ENCODE measurements around the gene TMEM125. TPM values are rescaled to one million over a fixed set of nuclear protein-coding genes. Genes with fewer than 3 reads are reported as not detected.

TMEM125 gene
- total RNA-seq, 2 donors from 2014 or later: 18.3 to 29.9 TPM

GRCh38 chr1:43258370-43258769 is 11.4 kb upstream of the TMEM125 start:
- intact Hi-C loops (cut with DNase I): no loop called here
- no peak overlapping the region for H3K4me3 ChIP-seq
- no peak for DNase-seq (ENCODE audit: low spot score)
- H3K9me3 ChIP-seq: no peaks in the 10 kb centered on the region
- no peak overlapping the region for H3K27ac ChIP-seq
- no peaks in the 10 kb centered on the region for H3K4me1 ChIP-seq (replicated peaks)
- no peaks in the 10 kb centered on the region for H3K36me3 ChIP-seq
- H3K27me3 ChIP-seq (replicated peaks; ENCODE audit: insufficient read depth): no peaks in the 10 kb centered on the region
- WGBS: 77% methylated on average over 3 of the region's 3 CpGs
- TF ChIP-seq, protein P1, sequence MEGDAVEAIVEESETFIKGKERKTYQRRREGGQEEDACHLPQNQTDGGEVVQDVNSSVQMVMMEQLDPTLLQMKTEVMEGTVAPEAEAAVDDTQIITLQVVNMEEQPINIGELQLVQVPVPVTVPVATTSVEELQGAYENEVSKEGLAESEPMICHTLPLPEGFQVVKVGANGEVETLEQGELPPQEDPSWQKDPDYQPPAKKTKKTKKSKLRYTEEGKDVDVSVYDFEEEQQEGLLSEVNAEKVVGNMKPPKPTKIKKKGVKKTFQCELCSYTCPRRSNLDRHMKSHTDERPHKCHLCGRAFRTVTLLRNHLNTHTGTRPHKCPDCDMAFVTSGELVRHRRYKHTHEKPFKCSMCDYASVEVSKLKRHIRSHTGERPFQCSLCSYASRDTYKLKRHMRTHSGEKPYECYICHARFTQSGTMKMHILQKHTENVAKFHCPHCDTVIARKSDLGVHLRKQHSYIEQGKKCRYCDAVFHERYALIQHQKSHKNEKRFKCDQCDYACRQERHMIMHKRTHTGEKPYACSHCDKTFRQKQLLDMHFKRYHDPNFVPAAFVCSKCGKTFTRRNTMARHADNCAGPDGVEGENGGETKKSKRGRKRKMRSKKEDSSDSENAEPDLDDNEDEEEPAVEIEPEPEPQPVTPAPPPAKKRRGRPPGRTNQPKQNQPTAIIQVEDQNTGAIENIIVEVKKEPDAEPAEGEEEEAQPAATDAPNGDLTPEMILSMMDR (IDR thresholded peaks at IDR 0.05): no peak
- no peak for TF ChIP-seq POLR2A (IDR thresholded peaks at IDR 0.05)
- TF ChIP-seq POLR2AphosphoS5 (IDR thresholded peaks at IDR 0.05): no peak

- no peaks in the 10 kb centered on the region for H3K27me3 ChIP-seq (replicated peaks; ENCODE audit: insufficient read depth)
- H3K4me1 ChIP-seq (replicated peaks): no peaks in the 10 kb centered on the region
- no peak overlapping the region for H3K4me3 ChIP-seq
- no peaks in the 10 kb centered on the region for H3K9me3 ChIP-seq
- intact Hi-C loops (cut with DNase I): no loop called here
- no peak for DNase-seq (ENCODE audit: low spot score)
- 54% methylated on average over 4 of the region's 4 CpGs for WGBS
- no peaks in the 10 kb centered on the region for H3K36me3 ChIP-seq
- peak overlapping the region in 1 of 2 donors; percentile 14 for H3K27ac ChIP-seq
- TF ChIP-seq POLR2AphosphoS5 (IDR thresholded peaks at IDR 0.05): no peak
Observed at GRCh38 chr1:43265431-43265830, 4.4 kb upstream of the TMEM125 start.

DNA sequence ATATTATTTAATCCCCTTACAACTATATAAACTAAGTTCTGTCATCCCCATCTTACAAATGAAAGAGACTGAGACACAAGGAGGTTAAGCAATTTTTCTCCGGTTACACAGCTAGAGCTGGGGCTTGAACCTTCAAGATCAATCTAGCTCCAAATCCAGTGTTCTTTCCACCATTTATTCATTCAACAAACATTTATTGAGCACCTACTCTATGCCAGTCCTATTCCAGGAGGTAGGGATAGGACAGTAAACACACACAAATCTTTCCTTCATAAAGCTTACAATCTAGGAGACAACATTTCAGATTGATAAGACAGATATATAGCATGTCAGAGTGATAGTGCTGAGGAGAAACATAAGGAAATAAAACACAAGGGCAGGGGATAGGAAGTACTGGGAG is 2.9 kb upstream of the TMEM125 start:
- no peak overlapping the region for H3K27ac ChIP-seq
- H3K4me3 ChIP-seq: no peak overlapping the region
- intact Hi-C loops (cut with DNase I): no loop called here
- no peaks in the 10 kb centered on the region for H3K27me3 ChIP-seq (replicated peaks; ENCODE audit: insufficient read depth)
- 97% methylated on average over 1 of the region's 1 CpG for WGBS
- TF ChIP-seq, protein P1 (IDR thresholded peaks at IDR 0.05): no peak
- TF ChIP-seq POLR2A (IDR thresholded peaks at IDR 0.05) (no peak), POLR2AphosphoS5 (IDR thresholded peaks at IDR 0.05) (no peak)
- no peak for DNase-seq (ENCODE audit: low spot score)
- H3K9me3 ChIP-seq: no peaks in the 10 kb centered on the region
- H3K4me1 ChIP-seq (replicated peaks): no peaks in the 10 kb centered on the region
- H3K36me3 ChIP-seq: no peaks in the 10 kb centered on the region

DNA sequence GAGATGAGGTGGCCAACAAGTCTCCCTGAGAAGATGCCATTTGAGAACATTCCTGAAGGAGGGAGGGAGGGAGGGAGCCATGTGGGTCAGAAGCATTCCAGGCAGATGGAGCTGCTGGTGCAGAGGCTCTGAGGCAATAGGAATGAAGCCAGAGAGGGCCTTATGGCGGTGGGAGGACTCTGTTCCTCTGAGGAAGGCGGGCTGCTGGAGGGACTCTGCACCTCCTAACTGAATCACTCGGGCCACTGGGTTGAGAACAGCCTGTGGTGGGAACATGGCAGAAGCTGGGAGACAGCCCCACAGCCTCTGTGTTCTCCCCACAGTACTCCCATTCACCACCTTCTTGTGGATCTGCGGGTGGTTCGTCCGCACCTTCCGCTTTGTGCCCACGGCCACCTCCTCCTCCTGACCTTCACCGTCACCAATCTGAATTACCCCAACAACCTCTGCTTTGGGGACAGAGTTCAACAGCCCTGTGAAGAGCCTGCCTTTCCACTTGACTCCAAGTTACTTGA is 2.4 kb upstream of the TMEM125 start:
- TF ChIP-seq POLR2A (IDR thresholded peaks at IDR 0.05) (no peak), POLR2AphosphoS5 (IDR thresholded peaks at IDR 0.05) (no peak)
- TF ChIP-seq, protein P1 (IDR thresholded peaks at IDR 0.05): no peak

GRCh38 chr1:43267818-43268425 is 1.9 kb upstream of the TMEM125 start:
- H3K27ac ChIP-seq: no peak overlapping the region
- intact Hi-C loops (cut with DNase I): no loop called here
- DNase-seq (ENCODE audit: low spot score): no peak
- 87% methylated on average over 3 of the region's 3 CpGs for WGBS
- no peak overlapping the region for H3K4me3 ChIP-seq
- no peaks in the 10 kb centered on the region for H3K36me3 ChIP-seq
- H3K4me1 ChIP-seq (replicated peaks): no peaks in the 10 kb centered on the region
- no peaks in the 10 kb centered on the region for H3K27me3 ChIP-seq (replicated peaks; ENCODE audit: insufficient read depth)
- no peaks in the 10 kb centered on the region for H3K9me3 ChIP-seq
- TF ChIP-seq POLR2AphosphoS5 (IDR thresholded peaks at IDR 0.05): no peak
- no peak for TF ChIP-seq POLR2A (IDR thresholded peaks at IDR 0.05)
- TF ChIP-seq, protein P1 (IDR thresholded peaks at IDR 0.05): no peak

More for the DNA sequence above, 2.4 kb upstream of the TMEM125 start:
- DNase-seq (ENCODE audit: low spot score): no peak
- Histone ChIP-seq H3K27ac (no peak overlapping the region), H3K9me3 (no peaks in the 10 kb centered on the region), H3K4me1 (replicated peaks) (no peaks in the 10 kb centered on the region), H3K36me3 (no peaks in the 10 kb centered on the region), H3K27me3 (replicated peaks; ENCODE audit: insufficient read depth) (no peaks in the 10 kb centered on the region), H3K4me3 (no peak overlapping the region)
- intact Hi-C loops (cut with DNase I): no loop called here
- WGBS: 82% methylated on average over 9 of the region's 9 CpGs

Measured in prostate gland (tissue), 2 donors.